GM12878 (cell line): ENCODE results near the gene PANX2.

Experiments
- CBX5 ChIP-seq: sonication (generic); IDR thresholded peaks from 2 replicates; pipeline ENCODE4 v1.6.1; 2016; ENCODE audit warnings: low read depth, moderate library complexity, mild to moderate bottlenecking, inconsistent platforms
- CTCF ChIP-seq, 3 experiments: IDR thresholded peaks in 2 of 3; conservative IDR thresholded peaks in 1 of 3; 2 replicates each; pipeline ENCODE4 v1.5.1; 2011; ENCODE audit warnings: low read depth in 3 of 3, low read length in 3 of 3, mild to moderate bottlenecking in 3 of 3, control low read depth in 2 of 3, moderate library complexity in 2 of 3, inconsistent platforms in 1 of 3, mixed read lengths in 1 of 3; ENCODE audit not compliant: control insufficient read depth in 2 of 3, insufficient read depth in 1 of 3; ENCODE audit errors: extremely low read depth in 1 of 3
- ELK1 ChIP-seq: IDR thresholded peaks from 2 replicates; pipeline ENCODE4 v1.6.1; 2012; ENCODE audit warnings: low read depth, low read length, improper control_type of control experiment
- MYC ChIP-seq: IDR thresholded peaks from 2 replicates; pipeline ENCODE4 v1.6.1; 2011; ENCODE audit warnings: mild to moderate bottlenecking, low read length, moderate library complexity, inconsistent platforms; ENCODE audit not compliant: insufficient read depth, insufficient replicate concordance, insufficient read length, severe bottlenecking
- POLR2A ChIP-seq: IDR thresholded peaks from 2 replicates; pipeline ENCODE4 v1.6.1; 2011; ENCODE audit warnings: low read depth, mild to moderate bottlenecking, low read length
- REST ChIP-seq: IDR thresholded peaks from 2 replicates; pipeline ENCODE4 v1.6.1; 2012; ENCODE audit warnings: mild to moderate bottlenecking, low read depth, low read length
- USF1 ChIP-seq: IDR thresholded peaks from 2 replicates; pipeline ENCODE4 v1.6.1; 2011; ENCODE audit warnings: borderline replicate concordance, low read depth, mild to moderate bottlenecking, moderate library complexity, mixed read lengths, low read length; ENCODE audit not compliant: insufficient read depth; ENCODE audit errors: extremely low read length
- USF2 ChIP-seq: IDR thresholded peaks from 2 replicates; pipeline ENCODE4 v1.6.1; 2011; ENCODE audit warnings: low read depth, low read length, improper control_type of control experiment, borderline replicate concordance

- no peak for TF ChIP-seq USF1
- no peak for TF ChIP-seq CBX5
- TF ChIP-seq POLR2A, result no peak
- TF ChIP-seq ELK1, result no peak
- no peak for TF ChIP-seq USF2
- TF ChIP-seq REST, result no peak
- TF ChIP-seq MYC, result no peak
- TF ChIP-seq CTCF (IDR thresholded peaks at IDR 0.05 in 2 of 3, conservative IDR thresholded peaks at IDR 0.05 in 1 of 3; ENCODE audit: control insufficient read depth in 2 of 3, extremely low read depth in 1 of 3, insufficient read depth in 1 of 3, low read depth in 3 of 3, low read length in 3 of 3), result no peak
These were observed 31.7 kb downstream of the PANX2 start for GRCh38 chr22:50202130-50202666.
